PFSK-1 (cell line): ENCODE measurements around the gene ATP5F1D.

Experiments
- FOXP2 ChIP-seq: optimal IDR thresholded peaks from 2 replicates; pipeline ENCODE3; 2011; ENCODE audit warnings: borderline replicate concordance, control low read depth, inconsistent platforms; ENCODE audit not compliant: insufficient read depth; ENCODE audit errors: extremely low read length, extremely low read depth
- POLR2AphosphoS5 ChIP-seq: IDR thresholded peaks from 2 replicates; pipeline ENCODE4 v1.6.1; 2012; ENCODE audit warnings: low read depth, mild to moderate bottlenecking, control low read depth, low read length, moderate library complexity
- REST ChIP-seq, 2 experiments: IDR thresholded peaks; 2 replicates each; pipeline versions ENCODE4 v1.6.1 to v1.8.0; 2011 to 2012; ENCODE audit warnings: low read depth in 2 of 2, low read length in 2 of 2, control low read depth in 1 of 2, inconsistent platforms in 1 of 2, mild to moderate bottlenecking in 1 of 2, moderate library complexity in 1 of 2; ENCODE audit not compliant: insufficient read depth in 1 of 2
- SIN3A ChIP-seq: IDR thresholded peaks from 2 replicates; pipeline ENCODE4 v1.6.1; 2012; ENCODE audit warnings: mild to moderate bottlenecking, low read length, moderate library complexity, borderline replicate concordance; ENCODE audit not compliant: insufficient read depth
- TAF1 ChIP-seq: IDR thresholded peaks from 2 replicates; pipeline ENCODE4 v1.6.1; 2012; ENCODE audit warnings: low read length, control low read depth, borderline replicate concordance; ENCODE audit not compliant: insufficient read depth

DNA sequence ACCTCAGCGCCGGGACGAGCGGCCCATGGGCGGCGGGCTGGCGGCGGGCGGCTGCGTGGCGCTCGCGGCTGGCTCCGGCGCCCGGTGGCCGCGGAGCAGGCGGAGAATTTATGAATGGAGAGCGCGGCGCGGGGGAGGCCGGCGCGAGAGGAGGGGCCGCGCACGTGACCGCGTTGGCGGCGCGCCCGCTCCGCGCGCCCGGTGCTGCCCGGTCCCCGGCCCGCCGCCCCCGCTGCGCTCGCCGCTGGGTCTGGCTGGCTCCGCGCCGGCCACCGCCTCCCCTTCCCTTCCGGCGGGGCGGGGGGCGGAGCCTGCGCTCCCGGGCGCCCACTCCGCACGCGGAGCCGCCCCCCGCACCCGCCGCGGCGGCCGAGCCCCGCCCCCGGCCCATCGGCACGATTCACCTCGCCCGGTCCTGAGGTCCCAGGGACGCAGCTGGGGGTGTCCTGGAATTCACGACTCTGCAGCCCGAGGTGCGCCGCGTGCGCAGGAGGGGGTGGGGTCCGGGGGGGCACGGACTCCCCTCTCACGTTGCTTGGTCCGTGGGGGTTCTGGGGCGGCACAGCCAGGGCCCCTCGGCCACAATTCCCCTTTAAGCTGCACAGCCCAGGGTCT lies 3.7 kb upstream of the ATP5F1D start, which contains the start of gene CBARP:
- TF ChIP-seq POLR2AphosphoS5 (no peak), REST (IDR thresholded peaks at IDR 0.05; ENCODE audit: insufficient read depth in 1 of 2, low read depth in 2 of 2, low read length in 2 of 2) (no peak), SIN3A (no peak), TAF1 (no peak), FOXP2 (no peak)
